ENCODE data around the gene KIDINS220. TPM values are rescaled to one million over a fixed set of nuclear protein-coding genes. Genes with fewer than 3 reads are reported as not detected.

KIDINS220 gene
- total and polyA plus RNA-seq, 9 of the 15 experiments (the other 6 are each of a cell fraction or from before 2014, with no cell fraction given) = 15.2 to 48.0 (median 34.4) TPM

DNA sequence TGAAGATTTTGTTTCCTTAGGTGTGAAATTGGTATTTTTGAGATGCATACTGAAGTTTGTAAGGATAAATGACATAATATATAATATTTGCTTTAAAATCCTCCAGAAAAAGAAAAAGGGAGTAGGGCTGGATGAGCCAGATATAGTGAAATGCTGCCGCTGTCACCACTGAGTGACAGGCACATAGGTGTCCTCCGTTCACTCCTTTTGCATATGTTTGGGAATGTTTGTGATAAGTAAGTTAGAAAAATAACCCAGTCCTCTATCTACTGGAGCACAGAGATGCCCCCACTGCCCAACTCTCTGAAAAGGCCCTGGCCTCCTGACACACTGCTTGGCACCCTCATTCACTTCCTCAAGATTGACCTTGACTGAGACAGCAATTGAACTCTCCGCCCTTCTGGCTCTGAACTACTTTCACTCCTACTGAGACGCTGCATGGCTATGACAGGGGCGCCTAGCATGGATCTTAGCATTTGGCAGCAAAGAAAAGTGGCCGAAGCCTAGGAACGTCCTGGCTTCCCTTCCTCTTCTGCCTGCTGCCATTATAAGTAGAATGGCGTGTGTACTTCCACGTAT is 145.5 kb downstream of the KIDINS220 start:
- in situ Hi-C loops (cut with MboI) (loop anchor here (25.0 kb wide), 2 partner anchors 680 to 1605 kb away; no protein-coding TSS in a partner anchor), intact Hi-C loops (cut with micrococcal nuclease) (loop anchor here (1.0 to 5.0 kb wide), 3 partner anchors 69 to 445 kb away; no protein-coding TSS in a partner anchor)
- ATAC-seq = peak; percentile 62
- H3K9ac ChIP-seq (ENCODE audit: insufficient read depth in 1 of 2, low read depth in 2 of 2, low read length in 2 of 2) = peak overlapping the region in 1 of 2 experiments; percentile 58; a peak in 1 of 4 replicates
- H3K36me3 ChIP-seq (ENCODE audit: control insufficient read depth, insufficient read depth, low read length) = no peaks in the 10 kb centered on the region
- H3K4me3 ChIP-seq = no peak overlapping the region
- no peaks in the 10 kb centered on the region; the same call in 1 of the 2 replicates for H3K9me3 ChIP-seq (replicated peaks; ENCODE audit: control insufficient read depth, insufficient read depth, low read depth, low read length)
- H3K4me1 ChIP-seq (replicated peaks in 1 of 2; ENCODE audit: control insufficient read depth in 2 of 2, insufficient read depth in 2 of 2, low read length in 2 of 2) = peaks cover 10 to 15% of the 10 kb centered on the region in 2 experiments; a peak in 4 of 5 replicates
- H3K4me2 ChIP-seq (ENCODE audit: insufficient read depth, low read length) = peak overlapping the region; percentile 63
- POLR2A ChIA-PET = interaction anchor here (2.3 kb wide), 1 partner anchor 10 kb away, joined by 14 read pairs; the partner anchor contains the start of gene ID2
- DNase-seq (ENCODE audit: extremely low read depth in 1 of 4, low spot score in 3 of 4) = peak in 3 of 4 experiments; percentile 17 to 35 (median 27)
- H2AFZ ChIP-seq (ENCODE audit: low read depth, low read length) = peak overlapping the region; percentile 76
- no TSS peak for BruUV-seq (replicated peaks)
- no peaks in the 10 kb centered on the region for H3K9me1 ChIP-seq (ENCODE audit: control insufficient read depth, insufficient read depth, low read length)
- no peaks in the 10 kb centered on the region for H4K20me1 ChIP-seq (replicated peaks; ENCODE audit: control insufficient read depth, insufficient read depth, low read length)
- H3K27me3 ChIP-seq (ENCODE audit: control insufficient read depth in 2 of 2, insufficient read depth in 2 of 2, low read length in 2 of 2) = no peaks in the 10 kb centered on the region
- CTCF ChIA-PET (ENCODE audit: low intra/inter-chr PET ratio) = interaction anchor here (2.0 kb wide), 1 partner anchor 70 kb away, joined by 13 read pairs; no protein-coding TSS in a partner anchor
- 37% methylated on average over 9 of the region's 9 CpGs for WGBS (ENCODE audit: insufficient coverage, low coverage, missing lambda C conversion rate)
- FAIRE-seq = peak; percentile 71
- H3K79me2 ChIP-seq (ENCODE audit: control insufficient read depth, insufficient read depth, low read length) = no peaks in the 10 kb centered on the region
- peak overlapping the region; percentile 21; the same call in 2 of the 3 replicates for H3K27ac ChIP-seq (ENCODE audit: extremely low read depth, low read depth, low read length)
- TF ChIP-seq TAF1 (IDR thresholded peaks at IDR 0.05; ENCODE audit: control insufficient read depth, extremely low read depth, insufficient read depth, low read length, severe bottlenecking) (no peak), CCAR2 (IDR thresholded peaks at IDR 0.05; ENCODE audit: low read depth, low read length) (no peak), ZNF76 (CRISPR knock-in tag; IDR thresholded peaks at IDR 0.05; ENCODE audit: borderline replicate concordance) (no peak), RBM39 (optimal IDR thresholded peaks at IDR 0.05; ENCODE audit: low read depth, low read length) (no peak), SMARCA4 (IDR thresholded peaks at IDR 0.05) (no peak), GATAD2B (IDR thresholded peaks at IDR 0.05; ENCODE audit: borderline replicate concordance) (no peak), NR2F6 (CRISPR knock-in tag; IDR thresholded peaks at IDR 0.05) (no peak), NCOA2 (IDR thresholded peaks at IDR 0.05; ENCODE audit: partially characterized antibody in 2 of 2) (no peak), ZNF311 (CRISPR knock-in tag; IDR thresholded peaks at IDR 0.05) (no peak), HMG20A (CRISPR knock-in tag; conservative IDR thresholded peaks at IDR 0.05) (no peak), DPF2 (IDR thresholded peaks at IDR 0.05) (0 out of 2 replicates have a peak, but pooled peaks have one; percentile 9)
- TF ChIP-seq, protein P1, sequence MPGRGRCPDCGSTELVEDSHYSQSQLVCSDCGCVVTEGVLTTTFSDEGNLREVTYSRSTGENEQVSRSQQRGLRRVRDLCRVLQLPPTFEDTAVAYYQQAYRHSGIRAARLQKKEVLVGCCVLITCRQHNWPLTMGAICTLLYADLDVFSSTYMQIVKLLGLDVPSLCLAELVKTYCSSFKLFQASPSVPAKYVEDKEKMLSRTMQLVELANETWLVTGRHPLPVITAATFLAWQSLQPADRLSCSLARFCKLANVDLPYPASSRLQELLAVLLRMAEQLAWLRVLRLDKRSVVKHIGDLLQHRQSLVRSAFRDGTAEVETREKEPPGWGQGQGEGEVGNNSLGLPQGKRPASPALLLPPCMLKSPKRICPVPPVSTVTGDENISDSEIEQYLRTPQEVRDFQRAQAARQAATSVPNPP (IDR thresholded peaks at IDR 0.05; ENCODE audit: borderline replicate concordance, insufficient read depth, insufficient read length) = no peak
- TF ChIP-seq, protein P2, sequence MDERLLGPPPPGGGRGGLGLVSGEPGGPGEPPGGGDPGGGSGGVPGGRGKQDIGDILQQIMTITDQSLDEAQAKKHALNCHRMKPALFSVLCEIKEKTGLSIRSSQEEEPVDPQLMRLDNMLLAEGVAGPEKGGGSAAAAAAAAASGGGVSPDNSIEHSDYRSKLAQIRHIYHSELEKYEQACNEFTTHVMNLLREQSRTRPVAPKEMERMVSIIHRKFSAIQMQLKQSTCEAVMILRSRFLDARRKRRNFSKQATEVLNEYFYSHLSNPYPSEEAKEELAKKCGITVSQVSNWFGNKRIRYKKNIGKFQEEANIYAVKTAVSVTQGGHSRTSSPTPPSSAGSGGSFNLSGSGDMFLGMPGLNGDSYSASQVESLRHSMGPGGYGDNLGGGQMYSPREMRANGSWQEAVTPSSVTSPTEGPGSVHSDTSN (CRISPR knock-in tag; IDR thresholded peaks at IDR 0.05; ENCODE audit: low read depth) = no peak
- TF ChIP-seq, protein P2 (tag; conservative IDR thresholded peaks at IDR 0.05; ENCODE audit: low read depth) = peak; percentile 52
- TF ChIP-seq, protein P3, sequence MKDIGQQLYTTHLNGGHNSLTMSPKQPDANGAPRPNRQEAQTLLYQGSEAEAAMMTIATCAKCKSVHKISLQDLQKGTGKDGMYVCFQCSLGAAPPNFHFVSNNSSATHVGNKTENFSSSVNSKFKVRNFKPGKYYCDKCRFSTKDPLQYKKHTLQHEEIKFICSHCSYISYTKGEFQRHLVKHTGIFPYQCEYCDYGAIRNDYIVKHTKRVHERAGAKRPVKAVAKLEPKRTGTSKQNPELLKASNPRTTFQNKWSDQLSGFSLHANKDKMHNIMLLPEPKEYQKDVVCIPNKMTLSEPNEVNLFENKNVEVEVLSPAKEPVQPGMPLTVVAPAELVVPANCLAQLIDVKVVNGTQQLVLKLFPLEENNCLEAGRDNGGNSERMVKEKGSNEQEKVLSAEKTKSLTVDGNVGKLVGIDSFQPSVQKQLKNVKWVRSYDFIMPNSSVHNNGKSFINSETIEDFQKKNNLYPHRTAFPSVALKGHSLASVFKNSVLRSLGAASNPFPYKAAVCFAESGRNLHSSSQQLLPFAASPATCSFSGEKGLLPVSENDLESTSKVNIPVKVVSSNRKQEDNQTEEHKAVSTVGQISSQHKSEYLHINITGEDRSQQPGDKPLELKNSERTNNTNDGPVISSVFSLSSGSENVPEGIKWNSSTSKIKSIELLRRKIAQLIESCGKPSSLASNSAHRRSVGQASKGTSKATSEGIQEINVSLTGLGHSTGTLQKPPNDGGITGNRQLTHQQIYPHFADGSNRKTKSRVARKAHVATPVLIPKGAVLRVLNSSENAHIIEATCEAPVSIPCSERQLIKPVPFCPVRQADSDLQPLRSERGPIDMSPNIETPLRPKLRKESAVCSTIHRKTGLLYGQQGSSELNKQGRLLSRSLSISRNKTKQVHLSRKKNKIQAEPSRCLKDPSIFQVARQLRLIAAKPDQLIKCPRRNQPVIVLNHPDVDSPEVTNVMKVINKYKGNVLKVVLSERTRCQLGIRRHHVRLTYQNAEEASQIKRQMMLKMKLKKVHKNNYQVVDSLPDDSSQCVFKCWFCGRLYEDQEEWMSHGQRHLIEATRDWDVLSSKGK (CRISPR knock-in tag; IDR thresholded peaks at IDR 0.05) = no peak

All from K562 (cell line).